SU-DHL-6 (cell line): ENCODE data around the gene COL6A1.

Experiments
- H2AFZ ChIP-seq: fragments of 200-600 bp; sonication (generic); 2 replicates; pipeline ENCODE4 v1.6.1; 2014; ENCODE audit warnings: low read depth, mild to moderate bottlenecking, moderate library complexity, mixed read lengths, antibody characterized with exemption, low read length; ENCODE audit not compliant: severe bottlenecking
- H3F3A ChIP-seq: fragments of 200-600 bp; shearing (Covaris generic); 2 replicates; pipeline ENCODE4 v1.6.0; 2016; ENCODE audit warnings: antibody characterized with exemption, mild to moderate bottlenecking; ENCODE audit not compliant: insufficient read depth
- H3K27ac ChIP-seq: fragments of 200-600 bp; sonication (generic); 2 replicates; pipeline ENCODE4 v1.5.1; 2016; ENCODE audit warnings: low read depth, mild to moderate bottlenecking, low read length, moderate library complexity, mixed read lengths
- H3K27me3 ChIP-seq: fragments of 200-600 bp; sonication (generic), shearing (Covaris generic); 2 replicates; pipeline ENCODE4 v1.6.0; 2014; ENCODE audit warnings: mild to moderate bottlenecking, low read length
- H3K36me3 ChIP-seq: fragments of 200-600 bp; sonication (generic); 2 replicates; pipeline ENCODE4 v1.6.1; 2014; ENCODE audit warnings: mild to moderate bottlenecking, low read length, mixed read lengths
- H3K4me2 ChIP-seq: fragments of 300-600, 200-600 bp; shearing (Covaris generic), sonication (generic); 2 replicates; pipeline ENCODE4 v1.6.0; 2014; ENCODE audit warnings: low read length, low read depth, mild to moderate bottlenecking; ENCODE audit not compliant: poor library complexity, severe bottlenecking
- H3K4me3 ChIP-seq: fragments of 200-600 bp; sonication (generic); 2 replicates; pipeline ENCODE4 v1.5.1; 2014; ENCODE audit warnings: antibody characterized with exemption, low read length, mild to moderate bottlenecking, mixed read lengths; ENCODE audit not compliant: insufficient read depth, poor library complexity, severe bottlenecking
- H3K79me2 ChIP-seq: fragments of 200-600 bp; sonication (generic); 2 replicates; pipeline ENCODE4 v1.6.1; 2014; ENCODE audit warnings: mild to moderate bottlenecking, low read length, moderate library complexity; ENCODE audit not compliant: insufficient read depth
- H3K9ac ChIP-seq: fragments of 200-600 bp; sonication (generic); 2 replicates; pipeline ENCODE4 v1.7.0; 2014; ENCODE audit warnings: mild to moderate bottlenecking, low read length
- H3K9me2 ChIP-seq: fragments of 200-600 bp; sonication (generic); replicated peaks from 2 replicates; pipeline ENCODE4 v1.6.1; 2014; ENCODE audit warnings: low read length; ENCODE audit not compliant: insufficient read depth
- H3K9me3 ChIP-seq: fragments of 200-600 bp; sonication (generic); 2 replicates; pipeline ENCODE4 v1.6.1; 2014; ENCODE audit warnings: low read length, mixed read lengths; ENCODE audit not compliant: insufficient read depth
- H4K20me1 ChIP-seq: fragments of 200-600 bp; sonication (generic); 2 replicates; pipeline ENCODE4 v1.6.1; 2014; ENCODE audit warnings: low read depth, mild to moderate bottlenecking, antibody characterized with exemption, low read length, moderate library complexity, mixed read lengths
- EZH2phosphoT487 ChIP-seq: fragments of 200-600 bp; sonication (generic), shearing (Covaris generic); conservative IDR thresholded peaks from 2 replicates; pipeline ENCODE4 v1.6.1; 2018; ENCODE audit warnings: mild to moderate bottlenecking, antibody characterized with exemption, low read length, moderate library complexity, mixed read lengths
- TF ChIP-seq, protein P1 (sequence below): fragments of 200-600 bp; sonication (generic); IDR thresholded peaks from one replicate; pipeline ENCODE4 v1.5.1; 2017; ENCODE audit warnings: antibody characterized with exemption, mild to moderate bottlenecking, low read length, moderate library complexity; ENCODE audit not compliant: insufficient read depth, poor library complexity, severe bottlenecking

The COL6A1 gene

DNA sequence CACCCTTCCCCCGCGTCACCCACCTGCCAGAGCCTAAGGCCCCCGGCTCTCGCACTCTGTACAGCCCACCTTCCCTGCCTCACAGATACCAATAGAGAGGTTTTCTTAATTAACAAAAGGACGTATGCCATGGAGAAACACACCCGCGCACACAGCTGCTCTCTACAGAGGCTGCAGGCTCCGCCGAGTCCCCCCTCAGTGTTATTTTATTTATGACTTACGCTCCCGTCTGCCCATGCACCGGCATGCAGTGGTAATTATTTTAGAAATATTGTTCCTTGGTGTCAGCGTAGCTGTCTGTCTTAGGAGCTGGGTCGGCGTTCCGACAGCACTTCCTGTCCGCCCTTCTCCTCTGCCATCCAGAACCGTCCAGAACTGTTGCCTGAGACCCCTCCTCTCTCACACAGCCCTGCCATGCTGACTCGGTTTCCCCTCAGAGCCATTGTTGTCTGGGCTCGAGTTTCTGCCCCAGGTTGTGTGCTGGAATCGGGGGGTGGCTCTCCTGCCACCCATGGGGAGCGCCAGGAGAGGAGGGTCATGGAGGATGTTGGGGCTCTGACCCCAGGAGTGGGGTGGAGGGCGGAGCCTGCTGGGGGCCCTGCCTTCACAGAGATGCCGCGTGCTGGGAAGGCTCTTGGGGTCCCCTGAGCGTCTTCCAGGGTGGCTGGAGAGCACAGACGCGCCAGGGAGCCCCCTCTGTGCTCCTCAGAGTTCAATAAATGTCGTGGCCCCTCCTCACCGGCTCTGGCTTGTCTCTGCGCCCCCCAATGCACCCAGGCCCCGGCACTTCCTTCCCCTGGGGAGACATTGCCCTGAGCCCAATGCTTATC lies 39.6 kb upstream of the COL6A1 start:
- Histone ChIP-seq H3K9ac (no peak overlapping the region), H3K4me3 (no peak overlapping the region), H3K9me2 (no peaks in the 10 kb centered on the region), H2AFZ (no peak overlapping the region), H3F3A (no peaks in the 10 kb centered on the region), H3K27me3 (no peaks in the 10 kb centered on the region), H3K4me2 (no peak overlapping the region), H3K27ac (no peak overlapping the region), H3K79me2 (no peaks in the 10 kb centered on the region), H3K9me3 (no peaks in the 10 kb centered on the region), H3K36me3 (no peaks in the 10 kb centered on the region), H4K20me1 (no peaks in the 10 kb centered on the region)
- TF ChIP-seq EZH2phosphoT487: no peak
- TF ChIP-seq, protein P1, sequence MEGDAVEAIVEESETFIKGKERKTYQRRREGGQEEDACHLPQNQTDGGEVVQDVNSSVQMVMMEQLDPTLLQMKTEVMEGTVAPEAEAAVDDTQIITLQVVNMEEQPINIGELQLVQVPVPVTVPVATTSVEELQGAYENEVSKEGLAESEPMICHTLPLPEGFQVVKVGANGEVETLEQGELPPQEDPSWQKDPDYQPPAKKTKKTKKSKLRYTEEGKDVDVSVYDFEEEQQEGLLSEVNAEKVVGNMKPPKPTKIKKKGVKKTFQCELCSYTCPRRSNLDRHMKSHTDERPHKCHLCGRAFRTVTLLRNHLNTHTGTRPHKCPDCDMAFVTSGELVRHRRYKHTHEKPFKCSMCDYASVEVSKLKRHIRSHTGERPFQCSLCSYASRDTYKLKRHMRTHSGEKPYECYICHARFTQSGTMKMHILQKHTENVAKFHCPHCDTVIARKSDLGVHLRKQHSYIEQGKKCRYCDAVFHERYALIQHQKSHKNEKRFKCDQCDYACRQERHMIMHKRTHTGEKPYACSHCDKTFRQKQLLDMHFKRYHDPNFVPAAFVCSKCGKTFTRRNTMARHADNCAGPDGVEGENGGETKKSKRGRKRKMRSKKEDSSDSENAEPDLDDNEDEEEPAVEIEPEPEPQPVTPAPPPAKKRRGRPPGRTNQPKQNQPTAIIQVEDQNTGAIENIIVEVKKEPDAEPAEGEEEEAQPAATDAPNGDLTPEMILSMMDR: no peak

DNA sequence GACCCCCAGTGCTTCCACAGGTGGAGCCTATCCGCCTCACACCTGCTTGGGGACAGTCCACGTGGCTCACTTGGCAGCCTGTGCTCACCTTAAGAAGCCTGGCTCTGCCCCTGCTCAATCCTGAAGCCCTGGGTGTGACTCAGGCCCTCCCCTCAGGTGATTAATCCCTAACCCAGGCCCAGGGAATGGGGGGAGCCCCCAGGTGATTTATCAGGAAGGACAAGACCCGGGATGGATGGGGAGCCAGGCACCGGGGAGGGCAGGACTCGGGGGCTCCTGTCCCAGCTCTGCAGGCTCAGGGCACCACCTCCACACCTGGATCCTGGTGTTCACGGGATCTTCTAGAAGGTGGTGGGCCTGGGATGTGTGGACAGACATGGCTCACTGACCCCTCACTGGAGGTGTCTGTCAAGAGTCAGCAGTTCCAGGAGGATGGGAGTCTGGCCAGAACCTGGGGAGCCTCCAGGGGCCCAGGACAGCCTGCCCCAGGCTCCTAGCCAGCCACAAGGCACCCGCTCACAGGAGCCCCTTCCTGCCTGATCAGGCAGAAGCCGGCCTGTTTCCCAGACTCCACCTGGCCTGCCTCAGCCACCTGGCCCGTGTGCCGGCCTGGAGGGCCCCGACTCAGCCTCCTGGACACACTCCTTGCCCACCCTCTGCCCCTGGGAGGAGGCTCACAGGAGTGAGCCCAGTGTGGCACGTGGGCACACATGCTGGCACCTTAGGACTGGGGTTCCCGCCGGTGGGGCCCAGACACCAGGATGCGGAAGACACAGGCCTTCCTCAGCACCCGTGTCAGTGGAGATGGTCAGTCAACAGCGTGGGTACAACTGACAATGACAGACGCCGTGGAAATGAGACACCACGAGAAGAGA lies 38.6 kb upstream of the COL6A1 start:
- Histone ChIP-seq H3K27ac (no peak overlapping the region), H2AFZ (no peak overlapping the region), H3K4me3 (no peak overlapping the region), H4K20me1 (no peaks in the 10 kb centered on the region), H3F3A (no peaks in the 10 kb centered on the region), H3K27me3 (no peaks in the 10 kb centered on the region), H3K9ac (no peak overlapping the region), H3K79me2 (no peaks in the 10 kb centered on the region), H3K9me3 (no peaks in the 10 kb centered on the region), H3K9me2 (no peaks in the 10 kb centered on the region), H3K4me2 (no peak overlapping the region), H3K36me3 (no peaks in the 10 kb centered on the region)
- TF ChIP-seq, protein P1: no peak
- no peak for TF ChIP-seq EZH2phosphoT487

DNA sequence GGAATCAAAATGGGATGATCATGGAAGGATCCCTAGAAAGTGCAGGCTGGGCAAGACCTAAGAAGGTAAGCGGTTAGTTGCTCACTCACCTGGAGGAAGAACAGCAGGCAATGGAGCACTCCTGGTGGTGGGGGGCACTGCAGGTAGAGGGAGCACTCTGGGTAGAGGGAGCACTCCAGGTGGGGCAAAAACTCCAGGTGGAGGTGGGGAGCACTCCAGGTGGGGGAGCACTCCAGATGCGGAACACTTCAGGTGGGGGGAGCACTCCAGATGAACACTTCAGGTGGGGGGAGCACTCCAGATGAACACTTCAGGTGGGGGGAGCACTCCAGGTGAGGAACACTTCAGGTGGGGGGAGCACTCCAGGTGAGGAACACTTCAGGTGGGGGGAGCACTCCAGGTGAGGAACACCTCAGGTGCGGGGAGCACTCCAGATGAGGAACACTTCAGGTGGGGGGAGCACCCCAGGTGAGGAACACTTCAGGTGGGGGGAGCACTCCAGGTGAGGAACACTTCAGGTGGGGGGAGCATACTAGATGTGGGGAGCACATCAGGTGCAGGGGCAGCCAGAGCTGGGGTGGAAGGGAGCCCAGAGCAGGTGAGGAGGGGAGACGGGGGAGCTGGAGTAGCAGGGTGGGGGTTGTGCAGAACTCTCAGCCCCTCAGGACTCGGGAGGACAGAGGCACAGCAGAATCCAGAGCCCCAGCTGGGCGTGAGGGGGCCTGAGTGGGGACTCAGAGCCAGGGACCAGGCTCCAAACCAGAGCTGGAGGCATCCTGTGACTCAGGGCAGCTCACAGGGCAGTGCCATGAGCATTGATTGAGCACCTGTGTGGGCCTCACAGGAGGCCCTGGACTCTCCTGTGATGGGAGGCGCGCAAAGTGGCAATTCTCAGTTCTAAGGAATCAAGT lies 37.7 kb upstream of the COL6A1 start:
- no peaks in the 10 kb centered on the region for H3K9me2 ChIP-seq
- H3K27ac ChIP-seq: no peak overlapping the region
- H3K9me3 ChIP-seq: no peaks in the 10 kb centered on the region
- no peak for TF ChIP-seq EZH2phosphoT487
- TF ChIP-seq, protein P1: no peak
- H3K4me2 ChIP-seq: no peak overlapping the region
- H3K79me2 ChIP-seq: no peaks in the 10 kb centered on the region
- H3K36me3 ChIP-seq: no peaks in the 10 kb centered on the region
- no peaks in the 10 kb centered on the region for H4K20me1 ChIP-seq
- H2AFZ ChIP-seq: no peak overlapping the region
- H3F3A ChIP-seq: no peaks in the 10 kb centered on the region
- no peak overlapping the region for H3K9ac ChIP-seq
- no peaks in the 10 kb centered on the region for H3K27me3 ChIP-seq
- H3K4me3 ChIP-seq: no peak overlapping the region
